Measurements from ENCODE around the gene TRIM14. TPM values are rescaled to one million over a fixed set of nuclear protein-coding genes. Genes with fewer than 3 reads are reported as not detected.

TRIM14 gene
- total RNA-seq, 1 donor, result 13.4 TPM

GRCh38 chr9:98070704-98071103 lies 48.3 kb downstream of the TRIM14 start:
- TF ChIP-seq, protein P1, sequence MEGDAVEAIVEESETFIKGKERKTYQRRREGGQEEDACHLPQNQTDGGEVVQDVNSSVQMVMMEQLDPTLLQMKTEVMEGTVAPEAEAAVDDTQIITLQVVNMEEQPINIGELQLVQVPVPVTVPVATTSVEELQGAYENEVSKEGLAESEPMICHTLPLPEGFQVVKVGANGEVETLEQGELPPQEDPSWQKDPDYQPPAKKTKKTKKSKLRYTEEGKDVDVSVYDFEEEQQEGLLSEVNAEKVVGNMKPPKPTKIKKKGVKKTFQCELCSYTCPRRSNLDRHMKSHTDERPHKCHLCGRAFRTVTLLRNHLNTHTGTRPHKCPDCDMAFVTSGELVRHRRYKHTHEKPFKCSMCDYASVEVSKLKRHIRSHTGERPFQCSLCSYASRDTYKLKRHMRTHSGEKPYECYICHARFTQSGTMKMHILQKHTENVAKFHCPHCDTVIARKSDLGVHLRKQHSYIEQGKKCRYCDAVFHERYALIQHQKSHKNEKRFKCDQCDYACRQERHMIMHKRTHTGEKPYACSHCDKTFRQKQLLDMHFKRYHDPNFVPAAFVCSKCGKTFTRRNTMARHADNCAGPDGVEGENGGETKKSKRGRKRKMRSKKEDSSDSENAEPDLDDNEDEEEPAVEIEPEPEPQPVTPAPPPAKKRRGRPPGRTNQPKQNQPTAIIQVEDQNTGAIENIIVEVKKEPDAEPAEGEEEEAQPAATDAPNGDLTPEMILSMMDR (IDR thresholded peaks at IDR 0.05; ENCODE audit: insufficient read depth, low read depth, low read length), result no peak
- DNase-seq (ENCODE audit: low read depth), result no peak
- H3K4me3 ChIP-seq (ENCODE audit: low read depth, low read length), result no peak overlapping the region

DNA sequence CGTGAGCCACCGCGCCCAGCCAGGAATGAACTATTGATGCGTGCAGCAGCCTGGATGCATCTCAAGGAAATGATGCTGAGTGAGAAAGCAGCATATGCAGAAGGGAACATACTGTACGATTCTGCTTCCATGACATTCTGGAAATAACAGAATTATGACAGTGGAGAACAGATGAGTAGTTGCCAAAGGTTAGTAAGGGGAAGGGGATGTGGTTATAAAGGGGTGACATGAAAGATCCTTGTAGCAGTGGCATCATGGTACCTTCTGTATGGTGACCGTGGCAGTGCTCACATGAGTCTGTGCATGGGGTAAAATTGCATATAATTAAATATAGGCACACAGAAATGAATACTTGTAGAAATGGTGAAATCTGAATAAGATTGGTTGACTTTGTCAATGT lies 49.5 kb downstream of the TRIM14 start:
- H3K4me3 ChIP-seq (ENCODE audit: low read depth, low read length), result no peak overlapping the region
- TF ChIP-seq, protein P1 (IDR thresholded peaks at IDR 0.05; ENCODE audit: insufficient read depth, low read depth, low read length), result no peak
- DNase-seq (ENCODE audit: low read depth), result no peak

- no peak for DNase-seq (ENCODE audit: low read depth)
- no peak overlapping the region for H3K4me3 ChIP-seq (ENCODE audit: low read depth, low read length)
- TF ChIP-seq, protein P1 (IDR thresholded peaks at IDR 0.05; ENCODE audit: insufficient read depth, low read depth, low read length), result no peak
These were observed 51.8 kb downstream of the TRIM14 start for GRCh38 chr9:98067184-98067583.

DNA sequence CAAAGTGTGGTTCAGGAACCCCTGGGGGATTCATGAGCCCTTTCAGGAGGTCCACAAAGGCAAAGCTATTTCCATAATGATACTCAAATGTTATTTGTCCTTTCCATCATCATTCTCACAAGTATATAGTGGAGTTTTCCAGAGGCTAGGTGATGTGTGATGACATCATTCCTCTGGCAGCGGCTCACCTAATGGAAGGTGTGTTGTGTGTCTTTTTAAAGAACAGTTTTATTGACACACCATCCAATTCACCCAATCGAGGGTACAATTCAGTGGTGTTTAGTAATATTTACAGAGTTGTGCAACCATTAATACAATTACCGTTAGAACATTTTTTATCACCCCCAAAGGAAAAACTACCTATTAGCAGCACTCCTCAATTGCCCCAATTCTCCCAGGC lies 52.8 kb downstream of the TRIM14 start:
- DNase-seq (ENCODE audit: low read depth), result no peak
- TF ChIP-seq, protein P1 (IDR thresholded peaks at IDR 0.05; ENCODE audit: insufficient read depth, low read depth, low read length), result no peak

DNA sequence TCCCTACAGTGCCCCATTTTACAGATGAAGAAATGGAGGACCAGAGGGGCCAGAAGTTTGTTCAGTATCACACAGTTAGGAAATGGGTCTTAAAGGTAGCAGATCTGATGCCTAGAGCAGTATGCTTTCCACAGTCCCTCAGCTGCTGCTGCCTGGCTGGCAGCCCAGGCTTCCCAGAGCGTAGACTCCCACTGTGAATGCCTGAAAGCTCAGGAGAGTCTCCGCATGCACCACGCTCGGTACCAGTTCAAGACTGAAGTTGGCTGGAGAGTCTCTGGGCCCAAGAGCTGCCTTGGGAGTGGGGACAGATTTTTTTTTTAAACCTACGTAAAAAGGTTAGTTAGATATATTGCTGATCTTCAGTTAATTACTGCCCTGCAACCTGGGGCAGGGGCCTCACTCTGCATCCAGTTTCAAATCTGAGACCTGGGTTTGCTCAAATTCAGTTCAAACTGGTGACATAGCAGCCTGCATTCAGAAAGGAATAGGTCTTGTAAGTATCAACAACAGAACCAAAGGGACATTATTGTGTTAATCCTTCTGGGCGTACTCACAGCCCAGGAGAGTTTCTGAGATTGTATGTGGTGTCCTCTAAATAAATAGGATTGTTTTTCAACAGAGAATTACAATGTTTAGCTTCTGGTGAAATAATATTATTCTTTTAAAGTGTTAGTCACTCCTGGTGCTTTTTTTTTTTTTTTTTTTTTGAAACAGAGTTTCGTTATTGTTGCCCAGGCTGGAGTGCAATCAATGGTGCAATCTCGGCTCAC lies 54.2 kb downstream of the TRIM14 start:
- TF ChIP-seq, protein P1 (IDR thresholded peaks at IDR 0.05; ENCODE audit: insufficient read depth, low read depth, low read length), result no peak
- no peak overlapping the region for H3K4me3 ChIP-seq (ENCODE audit: low read depth, low read length)
- DNase-seq (ENCODE audit: low read depth), result peak; percentile 61

More for the DNA sequence above, 52.8 kb downstream of the TRIM14 start:
- H3K4me3 ChIP-seq (ENCODE audit: low read depth, low read length), result no peak overlapping the region

- no peak overlapping the region for H3K4me3 ChIP-seq (ENCODE audit: low read depth, low read length)
- TF ChIP-seq, protein P1 (IDR thresholded peaks at IDR 0.05; ENCODE audit: insufficient read depth, low read depth, low read length), result no peak
- no peak for DNase-seq (ENCODE audit: low read depth)
These were observed 56.9 kb downstream of the TRIM14 start for GRCh38 chr9:98062161-98062560.
